ENCODE results near the gene NUP160. TPM values are rescaled to one million over a fixed set of nuclear protein-coding genes. Genes with fewer than 3 reads are reported as not detected.

The NUP160 gene
- total and polyA plus RNA-seq, 8 donors: 9.7 to 20.2 (median 13.8) TPM

- Histone ChIP-seq H3K9me3 (no peaks in the 10 kb centered on the region), H3K4me1 (peaks cover 0 to 5% (median 0%) of the 10 kb centered on the region in 3 donors), H3K36me3 (no peaks in the 10 kb centered on the region), H3K27ac (no peak overlapping the region), H3K4me3 (no peak overlapping the region), H3K27me3 (no peaks in the 10 kb centered on the region)
- WGBS, 2 donors: 61 to 71% methylated on average over 5 of the region's 5 CpGs
- TF ChIP-seq CTCF (IDR thresholded peaks at IDR 0.05): no peak
- DNase-seq: no peak
- no peak for FAIRE-seq
- peak in 1 of 4 donors; percentile 39 for ATAC-seq
- intact Hi-C loops (cut with DNase I): no loop called here
These were observed 16.8 kb upstream of the NUP160 start for GRCh38 chr11:47864901-47865300.

GRCh38 chr11:47863898-47864430, 15.8 kb upstream of the NUP160 start:
- intact Hi-C loops (cut with DNase I): no loop called here
- DNase-seq (no peak), FAIRE-seq (no peak), ATAC-seq (no peak)
- 89 to 98% methylated on average over 4 of the region's 4 CpGs for WGBS, 2 donors
- Histone ChIP-seq H3K4me3 (no peak overlapping the region), H3K27ac (no peak overlapping the region), H3K27me3 (no peaks in the 10 kb centered on the region), H3K4me1 (peaks cover 0 to 5% (median 0%) of the 10 kb centered on the region in 3 donors), H3K9me3 (no peaks in the 10 kb centered on the region), H3K36me3 (no peaks in the 10 kb centered on the region)
- TF ChIP-seq CTCF (IDR thresholded peaks at IDR 0.05): no peak

- intact Hi-C loops (cut with DNase I): no loop called here
- WGBS, 2 donors: 72 to 75% methylated on average over 4 of the region's 4 CpGs
- no peak for DNase-seq
- no peak for TF ChIP-seq CTCF (IDR thresholded peaks at IDR 0.05)
- Histone ChIP-seq H3K4me3 (no peak overlapping the region), H3K27ac (no peak overlapping the region), H3K27me3 (no peaks in the 10 kb centered on the region), H3K9me3 (no peaks in the 10 kb centered on the region), H3K36me3 (no peaks in the 10 kb centered on the region), H3K4me1 (peaks cover 0 to 5% (median 0%) of the 10 kb centered on the region in 3 donors)
- ATAC-seq: peak in 3 of 4 donors; percentile 51 to 79 (median 67)
- no peak for FAIRE-seq
These were observed 15.2 kb upstream of the NUP160 start for GRCh38 chr11:47863189-47863897.

- FAIRE-seq (no peak), ATAC-seq (peak in 3 of 4 donors; percentile 61 to 66 (median 63)), DNase-seq (no peak)
- no peak overlapping the region for H3K27ac ChIP-seq
- TF ChIP-seq CTCF (IDR thresholded peaks at IDR 0.05): no peak
- no peak overlapping the region for H3K4me3 ChIP-seq
- no peaks in the 10 kb centered on the region for H3K27me3 ChIP-seq
- H3K9me3 ChIP-seq: no peaks in the 10 kb centered on the region
- intact Hi-C loops (cut with DNase I): no loop called here
- WGBS, 2 donors: 36 to 58% methylated on average over 4 of the region's 4 CpGs
- H3K4me1 ChIP-seq: peaks cover 0 to 5% (median 0%) of the 10 kb centered on the region in 3 donors
- no peaks in the 10 kb centered on the region for H3K36me3 ChIP-seq
These were observed 13.6 kb upstream of the NUP160 start for GRCh38 chr11:47861728-47862127.

GRCh38 chr11:47860536-47860935, 12.4 kb upstream of the NUP160 start:
- no peak overlapping the region for H3K27ac ChIP-seq
- WGBS, 2 donors: 63 to 65% methylated on average over 6 of the region's 6 CpGs
- no peak for TF ChIP-seq CTCF (IDR thresholded peaks at IDR 0.05)
- no peaks in the 10 kb centered on the region for H3K36me3 ChIP-seq
- ATAC-seq (no peak), DNase-seq (no peak), FAIRE-seq (no peak)
- H3K4me1 ChIP-seq: peaks cover 0 to 5% (median 0%) of the 10 kb centered on the region in 3 donors
- intact Hi-C loops (cut with DNase I): no loop called here
- no peaks in the 10 kb centered on the region for H3K27me3 ChIP-seq
- no peak overlapping the region for H3K4me3 ChIP-seq
- no peaks in the 10 kb centered on the region for H3K9me3 ChIP-seq
